T-helper 1 cell treated with Interleukin-12 subunit alpha and Interleukin-12 subunit beta and Interleukin-4 antibody, amounts not matched to agents 30 ng/mL and 1 ng/mL, for 36 hours (primary cell): Measurements from ENCODE around the gene FAM180B. TPM values are rescaled to one million over a fixed set of nuclear protein-coding genes. Genes with fewer than 3 reads are reported as not detected.
"Not testable (repeated sequence)": the region's sequence is repeated elsewhere in the genome, so short reads cannot be mapped to it uniquely, and the experiment has no call there.

Source experiments
- intact Hi-C: fragments of 100-400 bp; cut with micrococcal nuclease; formaldehyde crosslinking; loops from one replicate; pipeline ENCODE4 v1.15.1; 2024
- total RNA-seq: library from RNA; stranded (reverse); gene quantifications from 2 replicates; pipeline ENCODE4 v1.2.3, GENCODE V29; 2022

FAM180B gene, protein sequence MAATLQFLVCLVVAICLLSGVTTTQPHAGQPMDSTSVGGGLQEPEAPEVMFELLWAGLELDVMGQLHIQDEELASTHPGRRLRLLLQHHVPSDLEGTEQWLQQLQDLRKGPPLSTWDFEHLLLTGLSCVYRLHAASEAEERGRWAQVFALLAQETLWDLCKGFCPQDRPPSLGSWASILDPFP
- total RNA-seq: 0.15 TPM in 1 of 2 replicates, not detected in the other

DNA sequence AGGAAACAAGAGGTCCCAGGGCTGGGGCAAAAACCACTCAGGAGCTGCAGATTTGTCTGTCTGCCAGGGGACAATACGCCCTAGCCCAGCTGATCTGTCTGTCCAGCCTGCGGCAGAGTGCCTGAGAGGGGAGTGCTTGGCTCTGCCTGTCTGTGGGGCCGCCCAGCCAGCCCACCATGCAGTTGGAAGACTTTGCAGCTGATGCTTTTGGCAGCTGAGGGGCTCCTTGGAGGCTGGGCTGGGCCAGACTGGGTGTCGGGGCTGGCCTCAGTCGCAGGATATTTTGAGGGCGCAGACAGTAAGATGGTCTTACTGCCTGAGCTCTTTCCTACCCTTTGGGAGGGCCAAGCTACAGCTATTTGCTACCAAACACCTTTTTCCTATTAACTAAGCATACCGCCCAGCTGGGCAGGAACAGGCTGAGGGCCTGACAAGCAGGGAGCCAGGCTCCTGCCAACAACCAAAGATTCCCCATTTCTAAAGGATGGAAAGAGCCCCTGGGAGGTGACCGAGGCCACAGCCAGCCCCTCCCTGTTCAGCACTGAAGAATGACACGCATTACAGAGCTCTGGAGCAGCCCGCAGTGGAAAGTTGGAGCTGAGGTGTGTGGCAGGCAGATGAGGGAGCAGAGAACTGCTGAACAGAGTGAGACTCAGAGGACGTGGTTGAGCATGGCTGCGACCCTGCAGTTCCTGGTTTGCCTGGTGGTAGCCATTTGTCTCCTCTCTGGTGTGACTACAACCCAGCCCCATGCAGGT is at the start of gene FAM180B:
TSS of gene FAM180B (plus strand) at position 581 of the 758 bp plus-strand sequence. CDS start at position 672, 91 bp downstream.
- intact Hi-C loops: no loop called here

DNA sequence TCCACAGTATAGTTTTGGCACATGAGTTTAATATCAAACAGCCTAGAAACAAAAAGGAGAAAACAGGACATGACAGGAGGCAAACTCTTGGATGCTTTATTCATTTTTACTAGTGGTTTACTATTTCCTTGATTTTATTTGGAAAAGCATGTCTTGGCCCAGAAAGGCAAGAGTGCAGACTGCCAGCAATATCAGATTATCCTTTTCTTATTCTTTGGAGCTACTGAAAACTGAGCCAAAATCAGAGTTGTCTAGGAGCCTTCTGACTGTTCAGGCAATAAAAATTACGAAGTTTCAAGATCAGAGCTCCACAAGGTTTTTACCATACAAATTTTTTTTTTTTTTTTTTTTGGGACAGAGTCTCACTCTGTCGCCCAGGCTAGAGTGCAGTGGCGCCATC is 49.6 kb upstream of the FAM180B start:
- intact Hi-C loops: no loop called here

DNA sequence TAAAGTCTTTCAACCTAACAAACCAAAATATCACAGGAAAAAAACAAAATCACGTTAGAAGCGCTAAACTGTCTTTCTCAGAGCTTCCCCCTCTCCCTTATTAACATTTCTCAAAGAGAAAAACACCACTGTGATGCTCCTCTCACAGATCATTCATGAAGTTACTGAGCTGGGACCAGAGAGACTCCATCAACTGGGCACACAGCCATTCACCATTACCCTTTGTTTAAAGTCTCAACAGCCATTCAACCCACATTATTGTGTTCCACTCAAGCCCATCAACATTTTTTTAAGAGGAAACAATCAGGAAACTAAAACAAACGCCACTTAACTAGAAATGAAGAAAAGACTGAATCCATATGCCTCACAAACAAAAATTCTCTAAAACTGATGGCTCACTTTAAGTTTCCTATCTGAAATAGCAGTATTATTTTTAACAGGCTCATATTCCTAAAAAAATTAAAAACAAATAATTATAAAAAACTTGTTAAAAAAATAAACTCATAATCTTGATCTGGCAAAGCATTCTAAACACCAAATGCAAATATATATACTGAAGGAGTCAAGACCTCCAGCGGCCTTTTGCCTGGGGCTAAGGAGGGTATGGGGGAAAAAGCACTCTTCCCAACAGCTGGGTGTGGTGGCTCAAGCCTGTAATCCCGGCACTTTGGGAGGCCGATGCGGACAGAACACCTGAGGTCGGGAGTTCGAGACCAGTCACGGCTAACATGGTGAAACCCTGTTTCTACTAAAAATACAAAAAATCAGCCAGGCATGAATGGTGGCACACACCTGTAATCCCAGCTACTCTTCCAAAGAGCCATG is 47.5 kb upstream of the FAM180B start:
- intact Hi-C loops: no loop called here

GRCh38 chr11:47539681-47540039 is 46.8 kb upstream of the FAM180B start:
- intact Hi-C loops: no loop called here

DNA sequence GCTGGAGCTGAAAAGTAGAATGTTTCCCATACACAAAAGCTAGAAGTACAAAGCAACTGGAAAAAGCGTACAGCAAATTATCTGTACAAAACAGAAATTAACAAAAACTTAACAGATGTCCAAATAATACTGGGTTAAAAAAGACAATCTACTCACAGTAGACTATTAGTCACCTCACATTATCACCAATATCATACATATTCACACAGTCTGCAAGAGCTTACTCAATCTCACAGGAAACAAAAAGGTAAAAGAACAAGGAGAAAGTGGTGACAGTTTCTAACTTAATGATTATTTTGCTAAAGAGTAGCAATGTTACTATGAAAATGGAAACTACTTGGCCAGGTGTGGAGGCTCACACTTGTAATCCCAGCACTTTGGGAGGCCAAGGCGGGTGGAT is 45.4 kb upstream of the FAM180B start:
- intact Hi-C loops: loop anchor here (1.0 kb wide), 1 partner anchor 28 kb away; no protein-coding TSS in a partner anchor

DNA sequence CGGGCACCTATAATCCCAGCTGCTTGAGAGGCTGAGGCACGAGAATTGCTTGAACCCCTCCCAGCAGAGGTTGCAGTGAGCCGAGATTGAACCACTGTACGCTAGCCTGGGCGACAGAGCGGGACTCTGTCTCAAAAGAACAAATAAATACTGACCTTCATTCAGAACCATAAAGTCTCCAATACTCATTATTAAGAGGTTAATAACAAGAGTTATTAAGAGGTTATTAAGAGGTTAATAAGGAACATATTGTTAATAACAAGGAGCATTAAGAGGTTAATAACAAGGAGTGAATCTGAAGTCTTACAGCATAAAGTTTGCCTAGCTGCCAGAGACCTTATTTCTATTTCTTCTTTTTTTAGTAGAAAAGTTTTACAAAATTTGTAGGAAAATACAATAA is 41.2 kb upstream of the FAM180B start:
- intact Hi-C loops: no loop called here

DNA sequence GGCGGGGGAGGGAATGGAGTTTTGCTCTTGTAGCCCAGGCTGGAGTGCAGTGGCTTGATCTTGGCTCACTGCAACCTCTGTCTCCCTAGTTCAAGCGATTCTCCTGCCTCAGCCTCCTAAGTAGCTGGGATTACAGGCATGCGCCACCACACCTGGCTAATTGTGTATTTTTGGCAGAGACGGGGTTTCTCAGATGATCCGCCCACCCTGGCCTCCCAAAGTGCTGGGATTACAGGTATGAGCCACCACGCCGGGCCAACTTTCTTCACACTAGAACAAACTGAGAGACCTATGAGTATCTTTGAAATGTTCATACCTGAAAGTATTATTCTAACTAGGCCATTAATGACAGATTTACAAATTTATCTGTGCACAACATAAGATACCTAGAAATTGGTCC is 40.2 kb upstream of the FAM180B start:
- intact Hi-C loops: not testable (repeated sequence)

- intact Hi-C loops: loop anchor here (5.0 to 10.0 kb wide), 4 partner anchors 63 to 933 kb away; partner anchors contain the start of genes ATG13, HARBI1 and SLC39A13
Observed at GRCh38 chr11:47550288-47551047, 36.0 kb upstream of the FAM180B start.

GRCh38 chr11:47551086-47551485 is 35.4 kb upstream of the FAM180B start:
- intact Hi-C loops: loop anchor here (5.0 to 10.0 kb wide), 4 partner anchors 64 to 934 kb away; partner anchors contain the start of genes ATG13, HARBI1 and SLC39A13

DNA sequence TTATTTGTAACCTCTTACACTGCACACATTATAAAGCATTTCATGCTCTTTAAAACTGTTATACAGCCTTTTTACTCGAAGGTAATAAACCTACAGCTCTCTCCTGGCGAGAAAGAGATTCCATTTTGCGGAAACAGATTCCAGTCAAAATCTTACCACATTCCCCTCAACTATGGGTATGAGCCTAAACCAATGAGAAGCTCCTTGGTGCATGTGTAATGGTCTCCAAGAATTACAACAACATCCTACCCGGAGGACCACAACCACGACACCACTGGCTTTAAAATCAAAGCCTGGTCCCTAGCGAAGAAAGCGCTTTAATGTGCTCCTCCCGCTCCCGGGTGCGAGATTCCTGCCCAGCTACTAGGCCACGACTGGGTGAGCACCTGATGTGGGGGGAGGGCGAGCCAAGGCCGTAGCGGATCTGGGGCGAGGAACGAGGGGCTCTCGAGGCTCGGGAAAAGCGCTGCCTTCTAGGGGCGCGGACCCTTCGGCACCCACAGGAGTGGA is 34.4 kb upstream of the FAM180B start:
- intact Hi-C loops: loop anchor here (2.0 to 10.0 kb wide), 5 partner anchors 43 to 935 kb away; partner anchors contain the start of genes ATG13, HARBI1 and SLC39A13

- intact Hi-C loops: loop anchor here (1.0 to 10.0 kb wide), 17 partner anchors 13 to 935 kb away; partner anchors contain the start of genes AGBL2, ARHGAP1, ATG13 and DDB2
Observed at GRCh38 chr11:47552566-47553405, 33.7 kb upstream of the FAM180B start, which contains the start of gene CELF1. TSS of gene CELF1 (minus strand) at chr11:47553132. CDS start at chr11:47499523, 53,609 bp downstream.

DNA sequence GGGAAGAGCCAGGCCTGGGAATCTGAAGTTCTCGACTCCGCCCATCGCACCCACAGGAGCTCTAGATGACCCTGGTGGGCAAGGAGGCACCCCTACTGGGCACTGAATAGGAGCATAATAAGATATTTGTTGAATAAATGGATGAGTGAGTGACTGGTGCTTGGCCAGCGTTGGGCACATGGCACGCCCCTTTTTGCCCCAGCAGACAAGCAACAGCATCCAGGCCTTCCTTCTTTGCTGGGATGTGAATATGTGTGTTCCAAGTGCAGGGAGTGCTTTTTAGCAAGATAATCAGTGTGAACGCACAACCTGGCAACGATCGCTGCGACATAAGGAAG is 33.1 kb upstream of the FAM180B start:
- intact Hi-C loops: loop anchor here (1.0 to 10.0 kb wide), 17 partner anchors 12 to 936 kb away; partner anchors contain the start of genes AGBL2, ARHGAP1, ATG13 and DDB2

- intact Hi-C loops: loop anchor here (10.0 kb wide), 1 partner anchor 448 kb away; no protein-coding TSS in a partner anchor
Observed at GRCh38 chr11:47557004-47557403, 29.5 kb upstream of the FAM180B start.

DNA sequence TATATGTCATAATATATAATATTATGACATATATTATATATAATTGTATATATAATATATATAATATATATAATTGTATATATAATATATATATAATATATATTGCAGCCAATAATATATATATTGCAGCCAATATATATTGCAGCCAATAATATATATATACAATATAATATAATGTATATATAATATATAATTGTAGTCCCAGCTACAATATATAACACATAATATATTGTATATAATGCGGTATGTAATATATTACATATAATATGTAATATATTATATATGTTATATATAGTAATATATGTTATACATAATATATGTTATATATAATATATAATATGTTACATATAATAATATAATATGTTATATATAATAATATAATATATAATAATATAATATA is 27.8 kb upstream of the FAM180B start:
- intact Hi-C loops: loop anchor here (10.0 kb wide), 1 partner anchor 446 kb away; no protein-coding TSS in a partner anchor

GRCh38 chr11:47560426-47560825 is 26.1 kb upstream of the FAM180B start:
- intact Hi-C loops: no loop called here

GRCh38 chr11:47562393-47562792 is 24.1 kb upstream of the FAM180B start:
- intact Hi-C loops: not testable (repeated sequence)

GRCh38 chr11:47564366-47564765 is 22.1 kb upstream of the FAM180B start:
- intact Hi-C loops: not testable (repeated sequence)

DNA sequence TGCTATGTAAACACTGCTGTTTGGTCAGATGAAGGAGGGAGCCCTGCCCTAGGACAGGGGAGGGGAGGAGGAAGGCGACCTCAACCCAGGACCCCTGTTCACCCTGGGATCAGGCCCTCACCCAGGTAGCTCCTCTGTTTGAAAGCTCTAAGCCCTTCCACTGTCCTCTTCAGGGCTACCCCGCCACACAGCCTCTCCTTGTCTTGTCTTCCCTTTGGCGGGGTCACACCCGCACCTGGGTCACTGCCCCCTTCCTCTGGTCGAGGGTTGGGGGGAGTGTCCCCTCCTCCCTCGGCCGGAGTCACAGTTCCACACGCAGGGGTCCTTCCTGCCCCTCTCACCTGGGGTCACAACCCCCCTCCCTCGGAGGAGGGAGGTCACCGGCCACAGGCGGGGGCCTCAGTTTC is 21.5 kb upstream of the FAM180B start:
- intact Hi-C loops: loop anchor here (1.0 kb wide), 3 partner anchors 12 to 77 kb away; partner anchors contain the start of genes CELF1, KBTBD4 and MTCH2
